Endothelial cell of umbilical vein (primary cell): ENCODE results near the gene SLC7A6. TPM values are rescaled to one million over a fixed set of nuclear protein-coding genes. Genes with fewer than 3 reads are reported as not detected.

Experiments used
- BruUV-seq: library from RNA; stranded (reverse); fragments of 400-500 nt; replicated peaks from 2 replicates; lab custom pipeline; 2021; lab: Mats Ljungman, UMichigan
- CTCF ChIA-PET: fragments of 300-600, 350-600 bp; sonication (Branson Sonifier 250); formaldehyde crosslinking; loops from one replicate; lab custom pipeline; 2021; ENCODE audit warnings: antibody characterized with exemption, inconsistent platforms; lab: Charles Lee
- POLR2A ChIA-PET: fragments of 300-600, 350-600 bp; sonication (Branson Sonifier 250); formaldehyde crosslinking; loops from one replicate; lab custom pipeline; 2021; ENCODE audit warnings: antibody characterized with exemption, inconsistent platforms; lab: Charles Lee
- DNase-seq: peaks from one replicate; pipeline ENCODE4 v3.0.0-alpha.2; 2011; ENCODE audit warnings: low read depth, low spot score
- FAIRE-seq: peaks from 2 replicates; lab custom pipeline; 2011; peaks lifted over from hg19 to GRCh38; lab: Jason Lieb, UNC
- H2AFZ ChIP-seq: 2 replicates; pipeline ENCODE4 v1.6.0; 2012; ENCODE audit warnings: low read depth, low read length, control low read depth, inconsistent platforms
- H3K27ac ChIP-seq: 2 replicates; pipeline ENCODE4 v1.5.1; 2011; ENCODE audit warnings: low read depth, mild to moderate bottlenecking, control low read depth, low read length, moderate library complexity; ENCODE audit not compliant: insufficient read depth
- H3K27me3 ChIP-seq, 2 experiments: 2 replicates each; pipeline versions ENCODE4 v1.6.0 to v1.6.1; 2011; ENCODE audit warnings: low read length in 2 of 2, mixed read lengths in 1 of 2; ENCODE audit not compliant: control insufficient read depth in 2 of 2, insufficient read depth in 2 of 2
- H3K36me3 ChIP-seq, 2 experiments: 2 replicates in 1 of 2; 3 replicates in 1 of 2; pipeline ENCODE4 v1.5.1; 2011; ENCODE audit warnings: low read length in 2 of 2, mild to moderate bottlenecking in 1 of 2, moderate library complexity in 1 of 2; ENCODE audit not compliant: control insufficient read depth in 2 of 2, insufficient read depth in 2 of 2; ENCODE audit errors: extremely low read depth in 1 of 2
- H3K4me1 ChIP-seq: 3 replicates; pipeline ENCODE4 v1.5.1; 2011; ENCODE audit warnings: mild to moderate bottlenecking, low read length; ENCODE audit not compliant: control insufficient read depth, insufficient read depth; ENCODE audit errors: extremely low read depth
- H3K4me2 ChIP-seq: 2 replicates; pipeline ENCODE4 v1.6.1; 2011; ENCODE audit warnings: low read length, control low read depth, mixed read lengths; ENCODE audit not compliant: insufficient read depth
- H3K4me3 ChIP-seq, 3 experiments: fragments of 200-600 bp in 1 of 3; sonication (generic), shearing (Covaris generic) in 1 of 3; replicated peaks in 1 of 3; 2 replicates each; pipeline ENCODE4 v1.5.1; 2011 to 2016; ENCODE audit warnings: control low read depth in 3 of 3, low read length in 3 of 3, mild to moderate bottlenecking in 2 of 3, inconsistent platforms in 1 of 3, low read depth in 1 of 3, moderate library complexity in 1 of 3; ENCODE audit not compliant: insufficient read depth in 1 of 3
- H3K79me2 ChIP-seq: 2 replicates; pipeline ENCODE4 v1.6.0; 2012; ENCODE audit warnings: low read length, inconsistent platforms; ENCODE audit not compliant: control insufficient read depth, insufficient read depth
- H3K9ac ChIP-seq: replicated peaks from 2 replicates; pipeline ENCODE3; 2011; ENCODE audit warnings: low read length, control low read depth; ENCODE audit not compliant: insufficient read depth; ENCODE audit errors: extremely low read depth
- H3K9me1 ChIP-seq: replicated peaks from 3 replicates; pipeline ENCODE4 v1.6.0; 2011; ENCODE audit warnings: mild to moderate bottlenecking, low read length; ENCODE audit not compliant: control insufficient read depth, insufficient read depth; ENCODE audit errors: extremely low read depth
- H3K9me3 ChIP-seq: replicated peaks from 2 replicates; pipeline ENCODE4 v1.5.1; 2012; ENCODE audit warnings: low read length, inconsistent platforms; ENCODE audit not compliant: control insufficient read depth, insufficient read depth
- H4K20me1 ChIP-seq: replicated peaks from 2 replicates; pipeline ENCODE3; 2011; ENCODE audit warnings: mild to moderate bottlenecking, low read length; ENCODE audit not compliant: control insufficient read depth, insufficient read depth; ENCODE audit errors: extremely low read depth
- EZH2 ChIP-seq: IDR thresholded peaks from 2 replicates; pipeline ENCODE4 v1.6.1; 2012; ENCODE audit warnings: borderline replicate concordance, low read depth, mild to moderate bottlenecking, moderate library complexity, low read length, inconsistent platforms; ENCODE audit not compliant: severe bottlenecking
- FOS ChIP-seq: IDR thresholded peaks from 2 replicates; pipeline ENCODE4 v1.6.1; 2011; ENCODE audit warnings: mild to moderate bottlenecking, low read length, moderate library complexity, borderline replicate concordance; ENCODE audit not compliant: insufficient read depth
- GATA2 ChIP-seq: IDR thresholded peaks from 2 replicates; pipeline ENCODE4 v1.7.0; 2011; ENCODE audit warnings: low read depth, mild to moderate bottlenecking, moderate library complexity, mixed read lengths, low read length; ENCODE audit not compliant: insufficient read length, insufficient read depth
- JUN ChIP-seq: IDR thresholded peaks from 2 replicates; pipeline ENCODE4 v1.6.1; 2011; ENCODE audit warnings: borderline replicate concordance, low read depth; ENCODE audit not compliant: insufficient read length, insufficient read depth
- MYC ChIP-seq: IDR thresholded peaks from one replicate; pipeline ENCODE4 v1.6.1; 2011; ENCODE audit warnings: mild to moderate bottlenecking, low read depth, low read length
- POLR2A ChIP-seq: IDR thresholded peaks from 2 replicates; pipeline ENCODE4 v1.6.1; 2012; ENCODE audit warnings: low read depth, mild to moderate bottlenecking, control low read depth, low read length
- POLR2AphosphoS5 ChIP-seq: IDR thresholded peaks from 2 replicates; pipeline ENCODE4 v1.6.1; 2012; ENCODE audit warnings: low read depth, mild to moderate bottlenecking, control low read depth, low read length, moderate library complexity; ENCODE audit not compliant: insufficient read depth
- dilution Hi-C: fragments of 300-500 bp; cut with MboI; formaldehyde crosslinking; loops from one replicate; pipeline ENCODE4 v1.15.0; 2019; ENCODE audit warnings: low sequenced_read_pairs; ENCODE audit not compliant: extremely low pct_ligation_motif_present
- intact Hi-C: fragments of 100-400 bp; cut with micrococcal nuclease; formaldehyde crosslinking; loops from one replicate; pipeline ENCODE4 v1.10.0; 2022
- polyA plus RNA-seq, 4 experiments: library from polyadenylated mRNA; depleted of rRNA in 3 of 4; stranded (reverse) in 3 of 4; unstranded in 1 of 4; fragments of >200 nt; gene quantifications; 2 replicates each; pipeline versions ENCODE4 v1.2.1 to v1.2.3, GENCODE V29; 2011 to 2012; ENCODE audit warnings: missing spikeins in 1 of 4
- total RNA-seq: library from RNA; stranded (reverse); gene quantifications from 2 replicates; pipeline ENCODE4 v1.2.3, GENCODE V29; 2021
- TF ChIP-seq, protein P1 (sequence below): IDR thresholded peaks from 2 replicates; pipeline ENCODE4 v1.6.1; 2011; ENCODE audit not compliant: insufficient read depth, insufficient read length
- TF ChIP-seq, protein P2 (sequence below), 2 donors: IDR thresholded peaks; 1 replicate in 1 of 2; 2 replicates in 1 of 2; pipeline ENCODE4 v1.5.1; 2011; ENCODE audit warnings: low read length in 2 of 2, mild to moderate bottlenecking in 2 of 2, moderate library complexity in 2 of 2, control low read depth in 1 of 2, inconsistent platforms in 1 of 2, low read depth in 1 of 2; ENCODE audit not compliant: insufficient read depth in 1 of 2; ENCODE audit errors: extremely low read depth in 1 of 2

SLC7A6 gene
- total and polyA plus RNA-seq, 2 donors (not counting 3 experiments of a cell fraction or from before 2014, with no cell fraction given): 68.0 to 86.5 TPM

DNA sequence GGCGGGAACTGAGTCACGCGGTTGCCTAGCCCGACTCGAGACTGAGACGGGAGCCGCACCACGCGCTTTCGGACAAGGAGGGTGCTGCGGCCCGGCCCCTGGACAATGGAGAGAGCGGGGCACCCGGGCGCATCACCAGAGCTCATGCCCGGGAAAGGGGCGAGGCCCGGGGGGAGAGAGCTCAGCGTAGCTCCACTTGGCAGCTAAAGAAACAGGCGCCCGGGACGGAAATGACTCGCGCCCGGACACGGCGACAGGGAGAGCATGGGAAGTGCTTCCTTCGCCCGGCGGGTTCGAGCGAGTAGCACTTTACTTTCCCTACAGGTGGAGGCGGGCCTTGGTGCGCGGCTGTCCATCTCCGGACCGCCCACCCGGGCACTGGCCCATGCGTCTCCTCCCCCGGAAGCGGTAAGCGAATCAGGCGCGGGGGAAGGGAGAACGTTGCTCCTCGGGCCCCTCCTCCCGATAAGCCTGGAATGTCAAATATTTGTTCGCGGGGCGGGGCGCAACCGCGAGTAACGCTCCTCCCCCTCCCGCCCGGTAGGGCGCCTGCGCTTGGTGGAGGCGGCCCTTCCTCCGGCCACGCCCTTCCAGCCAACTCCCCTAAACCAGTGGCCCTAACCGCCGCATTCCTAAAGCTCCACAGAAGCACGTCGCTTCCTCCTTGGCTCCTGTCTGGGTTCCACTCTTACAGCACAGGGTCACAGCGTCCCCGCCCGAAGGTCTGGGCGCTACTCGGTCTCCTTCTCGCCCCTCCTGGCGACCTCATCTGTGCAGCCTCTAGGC lies 26.9 kb upstream of the SLC7A6 start:
- Histone ChIP-seq H3K27ac (peak overlapping the region; percentile 93), H3K79me2 (no peaks in the 10 kb centered on the region), H3K4me2 (peak overlapping the region; percentile 66), H4K20me1 (no peaks in the 10 kb centered on the region), H2AFZ (peak overlapping the region; percentile 63), H3K4me3 (peak overlapping the region in 2 of 3 experiments; percentile 42 to 43), H3K27me3 (no peaks in the 10 kb centered on the region), H3K9ac (peak overlapping the region; percentile 89), H3K9me1 (no peaks in the 10 kb centered on the region), H3K36me3 (no peaks in the 10 kb centered on the region), H3K9me3 (no peaks in the 10 kb centered on the region), H3K4me1 (peaks cover 13% of the 10 kb centered on the region)
- dilution Hi-C loops (no loop called here), intact Hi-C loops (loop anchor here (2.0 kb wide), 1 partner anchor 345 kb away; the partner anchor contains the start of gene PSKH1)
- FAIRE-seq: peak; percentile 99
- BruUV-seq: TSS peak; percentile 91
- DNase-seq: peak; percentile 98
- ChIA-PET POLR2A (interaction anchor here (0.6 to 1.3 kb wide), 5 partner anchors 20 to 271 kb away, joined by 3 to 7 read pairs (median 4); partner anchors contain the start of gene NFATC3), CTCF (interaction anchor here (0.6 to 3.4 kb wide), 6 partner anchors 14 to 710 kb away, joined by 3 to 30 read pairs (median 6); partner anchors contain the start of gene SLC7A6)
- TF ChIP-seq POLR2A: peak; percentile 99
- TF ChIP-seq, protein P1, sequence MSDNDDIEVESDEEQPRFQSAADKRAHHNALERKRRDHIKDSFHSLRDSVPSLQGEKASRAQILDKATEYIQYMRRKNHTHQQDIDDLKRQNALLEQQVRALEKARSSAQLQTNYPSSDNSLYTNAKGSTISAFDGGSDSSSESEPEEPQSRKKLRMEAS: peak; percentile 54
- TF ChIP-seq, protein P2, sequence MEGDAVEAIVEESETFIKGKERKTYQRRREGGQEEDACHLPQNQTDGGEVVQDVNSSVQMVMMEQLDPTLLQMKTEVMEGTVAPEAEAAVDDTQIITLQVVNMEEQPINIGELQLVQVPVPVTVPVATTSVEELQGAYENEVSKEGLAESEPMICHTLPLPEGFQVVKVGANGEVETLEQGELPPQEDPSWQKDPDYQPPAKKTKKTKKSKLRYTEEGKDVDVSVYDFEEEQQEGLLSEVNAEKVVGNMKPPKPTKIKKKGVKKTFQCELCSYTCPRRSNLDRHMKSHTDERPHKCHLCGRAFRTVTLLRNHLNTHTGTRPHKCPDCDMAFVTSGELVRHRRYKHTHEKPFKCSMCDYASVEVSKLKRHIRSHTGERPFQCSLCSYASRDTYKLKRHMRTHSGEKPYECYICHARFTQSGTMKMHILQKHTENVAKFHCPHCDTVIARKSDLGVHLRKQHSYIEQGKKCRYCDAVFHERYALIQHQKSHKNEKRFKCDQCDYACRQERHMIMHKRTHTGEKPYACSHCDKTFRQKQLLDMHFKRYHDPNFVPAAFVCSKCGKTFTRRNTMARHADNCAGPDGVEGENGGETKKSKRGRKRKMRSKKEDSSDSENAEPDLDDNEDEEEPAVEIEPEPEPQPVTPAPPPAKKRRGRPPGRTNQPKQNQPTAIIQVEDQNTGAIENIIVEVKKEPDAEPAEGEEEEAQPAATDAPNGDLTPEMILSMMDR (IDR thresholded peaks at IDR 0.05; ENCODE audit: extremely low read depth in 1 of 2, insufficient read depth in 1 of 2, low read depth in 1 of 2, low read length in 2 of 2): no peak
- TF ChIP-seq EZH2: no peak
- TF ChIP-seq JUN: no peak
- no peak for TF ChIP-seq MYC
- peak; percentile 45 for TF ChIP-seq FOS
- peak; percentile 96 for TF ChIP-seq POLR2AphosphoS5
- TF ChIP-seq GATA2: no peak
